Inflammatory macrophage treated with lipopolysaccharide for 1 hour (primary cell): ENCODE results near the gene SARM1.

ENCODE experiments used
- DNase-seq, 2 donors: peaks; one replicate each; pipeline ENCODE4 v3.0.0-alpha.2; 2020 to 2022

SARM1 gene

GRCh38 chr17:28342313-28342712 lies 29.2 kb upstream of the SARM1 start:
- no peak for DNase-seq

- DNase-seq: no peak
Observed at GRCh38 chr17:28343491-28343932, 28.0 kb upstream of the SARM1 start.

DNA sequence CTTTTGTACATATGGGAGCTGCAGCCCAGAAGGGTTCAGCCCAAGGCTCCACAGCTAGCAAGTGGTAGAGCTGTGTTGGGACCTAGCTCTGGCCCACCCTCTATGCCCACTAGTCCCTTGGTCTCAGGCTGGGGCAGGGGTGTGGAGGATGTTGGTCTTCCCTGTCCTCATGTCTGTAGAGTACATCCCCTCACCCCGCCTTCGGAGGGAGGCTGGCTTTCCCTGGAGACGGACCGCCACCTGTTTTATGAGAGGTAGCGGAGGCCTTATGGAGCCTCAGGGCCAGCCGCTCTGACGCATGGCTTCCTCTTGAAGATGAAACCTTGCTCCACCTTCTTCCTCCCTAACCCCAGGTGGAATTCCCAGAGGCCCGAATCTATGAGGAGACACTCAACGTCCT lies 27.5 kb upstream of the SARM1 start:
- DNase-seq: no peak

GRCh38 chr17:28344435-28344901 lies 27.0 kb upstream of the SARM1 start:
- DNase-seq: no peak

GRCh38 chr17:28345419-28346198 lies 25.9 kb upstream of the SARM1 start:
- DNase-seq: no peak

GRCh38 chr17:28346199-28346580 lies 25.3 kb upstream of the SARM1 start:
- DNase-seq: no peak

GRCh38 chr17:28346746-28347246 lies 24.7 kb upstream of the SARM1 start:
- no peak for DNase-seq

DNA sequence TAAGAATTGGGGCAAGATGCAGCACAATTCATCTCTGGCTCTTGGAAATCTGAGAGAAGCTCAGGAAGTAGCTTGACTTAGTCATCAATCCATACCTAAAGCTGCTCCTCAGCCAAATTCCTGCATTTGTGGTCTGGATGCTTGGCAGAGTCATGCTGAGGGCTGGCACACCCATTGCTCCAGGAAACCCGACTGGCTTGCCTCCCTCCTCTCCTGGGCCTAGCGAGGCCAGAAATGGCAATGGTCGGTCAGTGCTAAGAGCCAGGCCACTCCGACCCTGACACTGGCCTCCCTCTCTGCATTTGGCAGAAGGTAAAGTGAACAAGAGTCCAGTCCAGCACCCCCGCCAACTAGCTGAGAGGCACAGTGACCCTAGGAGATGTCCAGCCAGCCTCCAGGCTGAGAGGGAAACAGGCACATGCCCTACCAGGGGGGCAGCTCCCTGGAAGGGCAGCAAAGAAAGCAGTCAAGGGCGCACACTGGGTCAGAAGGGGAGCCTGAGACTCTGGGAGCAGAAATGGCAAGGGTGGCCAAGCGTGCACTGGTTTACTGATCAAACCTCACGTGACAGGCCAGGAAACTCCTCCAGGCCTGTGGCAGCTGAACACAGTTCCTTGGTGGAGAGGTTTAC lies 24.1 kb upstream of the SARM1 start:
- DNase-seq: no peak

- no peak for DNase-seq
Observed at GRCh38 chr17:28348979-28349378, 22.5 kb upstream of the SARM1 start.

GRCh38 chr17:28350271-28350670 lies 21.2 kb upstream of the SARM1 start:
- DNase-seq: no peak

DNA sequence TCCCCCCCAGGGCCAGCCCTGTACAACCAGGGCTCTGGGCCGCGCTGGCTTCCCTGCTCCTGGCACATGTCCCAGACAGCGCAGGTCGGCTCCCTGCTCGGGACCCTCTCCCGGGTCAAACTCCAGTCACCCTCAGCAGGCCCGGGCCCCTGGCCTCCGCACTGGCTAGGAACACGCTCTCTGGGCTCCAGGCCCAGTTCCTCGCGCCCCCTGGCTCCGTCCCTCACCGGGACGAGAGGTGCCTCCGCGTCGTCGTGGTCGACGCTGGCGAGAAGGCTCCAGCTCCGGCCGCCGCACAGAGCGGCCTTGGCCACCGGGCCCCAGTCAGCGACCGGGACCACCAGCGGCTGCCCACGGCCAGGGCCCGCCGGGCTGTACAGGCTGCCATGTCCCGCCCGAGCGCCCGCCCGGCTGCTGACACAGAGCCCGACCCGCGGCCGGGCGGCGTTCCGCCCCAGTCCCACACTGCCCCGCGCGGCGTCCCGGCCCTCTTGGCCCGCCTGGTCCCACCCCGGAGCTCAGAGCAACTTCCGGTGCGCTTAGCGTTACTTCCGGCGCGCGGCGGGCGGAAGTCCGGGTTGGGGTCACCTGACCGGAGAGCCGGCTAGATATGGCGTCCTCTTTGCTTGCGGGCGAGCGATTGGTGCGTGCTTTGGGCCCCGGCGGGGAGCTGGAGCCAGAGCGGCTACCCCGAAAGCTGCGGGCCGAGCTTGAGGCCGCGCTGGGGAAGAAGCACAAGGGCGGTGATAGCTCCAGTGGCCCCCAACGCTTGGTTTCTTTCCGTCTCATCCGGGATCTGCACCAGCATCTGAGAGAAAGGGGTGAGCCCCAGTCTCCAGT lies 14.2 kb upstream of the SARM1 start, which contains the start of gene POLDIP2:
POLDIP2 (minus strand) TSS at position 467 of the 840 bp plus-strand sequence; CDS start at position 388, 79 bp downstream.
- peak; percentile 94 to 97 for DNase-seq

DNA sequence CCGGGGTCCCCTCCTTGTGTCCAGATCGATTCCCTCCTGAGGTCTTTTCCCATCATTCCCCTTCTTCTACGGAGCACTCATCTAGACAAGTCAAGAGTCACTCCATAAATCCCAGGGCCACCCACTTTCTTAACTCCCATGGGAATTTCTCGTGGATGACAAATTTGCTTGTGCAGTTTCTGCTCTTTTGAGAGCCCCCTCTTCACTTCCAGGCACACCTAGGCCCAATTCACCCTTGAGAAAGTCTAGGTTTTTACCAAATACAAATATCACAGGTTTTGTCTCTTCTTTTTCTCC lies 13.6 kb upstream of the SARM1 start:
- no peak for DNase-seq

DNA sequence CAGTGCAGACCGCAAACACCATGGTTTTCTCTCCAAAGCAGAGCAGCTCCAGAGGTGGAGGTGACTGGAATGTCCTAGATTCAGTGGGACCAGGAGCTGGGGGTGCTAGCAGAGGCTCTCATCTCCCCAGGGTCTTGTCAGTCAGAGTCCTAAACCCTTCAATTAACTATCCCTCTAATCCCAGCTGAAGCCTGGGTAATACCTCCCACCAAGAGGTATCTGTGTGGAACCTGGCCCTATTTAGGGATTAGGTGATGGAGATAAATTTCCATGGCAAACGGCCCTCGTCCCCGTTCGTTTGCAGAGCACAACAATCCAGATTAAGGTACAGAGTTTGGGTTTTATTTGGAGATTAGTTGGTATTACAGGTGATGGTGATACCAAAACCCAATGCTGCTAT lies 8.3 kb upstream of the SARM1 start:
- no peak for DNase-seq

DNA sequence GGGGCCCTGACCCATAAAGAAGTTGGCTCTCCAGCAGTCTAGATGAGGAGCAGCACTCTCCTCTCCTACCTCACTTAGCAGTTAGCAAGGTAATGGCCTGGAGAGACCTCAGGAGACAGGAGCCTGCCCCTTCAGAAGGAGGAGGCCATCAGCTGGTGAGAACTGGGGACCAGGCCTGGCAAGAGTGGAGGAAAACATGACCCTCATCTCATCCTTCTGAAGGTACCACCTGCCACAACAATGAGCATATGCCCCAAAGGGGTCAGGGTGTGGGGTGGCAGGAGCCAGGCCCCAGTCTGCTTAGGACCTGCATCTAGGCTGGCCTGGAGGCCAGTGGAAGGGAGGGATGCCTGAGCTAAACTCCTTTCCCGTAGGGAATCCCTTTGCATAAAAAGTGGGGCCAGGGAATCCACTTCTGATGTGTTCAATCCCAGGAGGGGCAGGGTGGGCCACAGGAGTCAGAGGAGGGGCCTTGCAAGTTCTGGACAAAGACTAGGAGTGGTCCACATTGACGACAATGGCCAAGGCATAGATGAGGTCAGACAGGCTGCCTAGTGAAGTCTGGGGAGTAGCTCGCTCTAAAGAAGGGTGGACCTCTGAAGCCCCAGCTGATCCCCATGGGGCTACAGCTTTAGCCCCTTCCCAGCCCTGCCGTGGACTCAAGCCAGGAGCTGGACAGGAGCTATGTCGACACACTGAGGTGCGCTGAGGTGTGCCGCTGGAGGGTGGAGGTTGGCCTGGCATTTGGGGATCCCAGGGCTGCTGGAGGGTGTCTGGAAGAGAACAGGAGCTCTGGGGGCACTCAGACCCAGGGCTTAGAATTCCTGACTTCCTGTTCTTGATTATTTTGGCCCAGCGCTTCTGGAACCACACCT lies 7.5 kb upstream of the SARM1 start:
- DNase-seq: no peak

GRCh38 chr17:28364665-28365363 lies 6.7 kb upstream of the SARM1 start, which contains the start of gene SEBOX:
TSS of gene SEBOX (minus strand) at chr17:28365199. CDS start at chr17:28365151, 48 bp downstream.
- no peak for DNase-seq

GRCh38 chr17:28365487-28365886 lies 6.0 kb upstream of the SARM1 start:
- no peak for DNase-seq

GRCh38 chr17:28366605-28367004 lies 4.9 kb upstream of the SARM1 start:
- no peak for DNase-seq

DNA sequence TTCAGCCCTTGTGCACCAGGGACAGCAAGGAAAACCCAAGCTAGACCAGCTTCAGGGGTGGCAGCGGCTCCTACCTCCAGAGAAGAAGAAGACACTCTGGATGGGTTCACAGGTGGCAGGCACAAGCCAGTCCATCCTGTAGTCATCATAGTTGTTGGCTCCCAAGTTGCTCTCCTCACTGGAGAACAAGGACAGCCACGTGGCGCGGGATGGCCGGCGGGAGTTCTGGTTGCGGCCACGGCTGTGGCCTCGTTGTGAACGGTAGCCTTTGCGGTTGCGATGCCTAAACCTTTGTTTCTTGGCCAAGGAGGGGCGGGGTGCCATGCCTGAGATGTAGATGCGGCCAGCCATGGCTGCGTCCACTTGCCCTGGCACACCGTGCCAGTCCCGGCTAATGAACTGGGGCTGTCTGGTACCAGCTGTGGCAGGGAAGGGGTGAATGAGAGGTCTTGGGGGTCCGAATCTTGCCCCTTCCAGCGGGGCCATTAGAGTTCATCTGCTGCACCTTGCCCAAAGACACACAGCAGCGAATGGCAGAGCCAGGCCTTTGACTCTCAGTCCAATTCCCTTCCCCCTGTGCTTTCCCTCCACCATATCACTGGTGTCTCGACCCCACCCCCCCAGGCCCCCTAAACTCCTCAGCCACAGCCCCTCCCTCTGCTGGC lies 3.7 kb upstream of the SARM1 start:
- no peak for DNase-seq

DNA sequence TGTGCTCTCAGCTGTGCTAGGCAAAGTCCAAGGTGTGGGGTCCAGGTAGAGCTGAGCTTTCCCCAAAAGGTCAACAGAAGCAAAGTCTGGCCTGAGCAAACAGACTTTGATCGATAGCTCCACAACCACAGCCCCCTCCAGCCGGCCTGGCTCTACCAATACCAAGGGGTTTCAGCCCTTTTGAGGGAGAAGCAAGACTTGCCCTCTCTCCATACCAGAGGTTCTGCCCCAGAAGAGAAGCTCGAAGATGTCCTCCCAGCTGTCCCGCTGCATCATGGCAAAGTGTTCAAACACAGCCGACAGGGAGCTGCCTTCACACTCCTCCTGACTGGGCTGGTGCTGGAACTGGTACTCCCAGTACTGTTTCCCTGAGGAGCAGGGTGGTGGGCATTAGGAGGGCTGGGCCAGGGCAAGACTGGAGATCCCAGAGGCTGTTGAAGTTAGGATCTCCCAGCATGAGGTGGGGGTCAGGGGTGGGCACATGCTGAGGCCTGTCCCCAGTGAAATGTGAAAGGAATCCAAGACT lies 3.1 kb upstream of the SARM1 start:
- DNase-seq: no peak

DNA sequence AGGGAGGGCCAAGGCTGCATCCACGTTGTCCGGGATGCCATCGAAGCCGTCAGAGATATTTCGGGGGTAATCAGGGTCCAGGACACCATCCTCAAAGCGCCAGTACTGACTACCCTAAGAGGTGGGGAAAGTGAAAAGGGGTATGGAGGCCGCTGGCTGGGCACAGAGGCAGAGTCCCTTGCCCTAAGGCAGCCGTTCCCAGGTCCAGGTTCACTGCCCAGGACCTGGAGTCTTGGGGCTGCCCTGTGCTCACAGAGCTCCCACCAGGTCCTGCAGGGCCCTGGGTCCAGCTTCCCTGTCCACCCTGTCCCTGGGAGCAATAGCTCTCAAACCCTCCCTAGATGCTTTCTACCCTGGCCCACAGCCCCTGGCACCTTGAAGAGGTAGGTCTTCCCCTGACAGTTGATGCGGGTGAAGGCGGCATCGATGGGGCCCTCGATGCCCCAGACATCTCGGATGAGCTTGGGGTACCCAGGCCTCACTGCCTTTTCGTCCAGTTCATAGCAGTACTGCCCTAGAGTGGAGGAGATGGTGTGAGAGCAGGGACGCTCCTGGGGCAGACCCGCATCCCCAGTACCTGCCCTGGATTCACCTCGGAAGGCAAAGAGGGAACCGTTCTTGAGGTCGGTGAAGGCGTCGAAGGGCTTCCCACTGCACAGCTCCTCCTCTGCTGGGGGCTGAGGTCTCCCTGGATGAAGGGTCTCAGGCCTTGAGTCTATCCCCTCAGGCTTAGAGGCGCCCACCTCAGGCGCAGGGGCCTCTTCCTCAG lies 2.4 kb upstream of the SARM1 start:
- no peak for DNase-seq
